Adrenal gland (tissue), 5 donors: Measurements from ENCODE around the gene THADA.

Experiments used
- POLR2A ChIP-seq, 2 donors: fragments of 450-650 bp; IDR thresholded peaks; one replicate each; pipeline ENCODE4 v1.6.1; 2017; ENCODE audit warnings: antibody characterized with exemption in 2 of 2, mild to moderate bottlenecking in 2 of 2, moderate library complexity in 1 of 2
- TF ChIP-seq, protein P1 (sequence below), 6 experiments: fragments of 450-650 bp in 4 of 6; fragments of 200-600 bp in 2 of 6; sonication (generic) in 1 of 6; IDR thresholded peaks; 1 replicate in 5 of 6; 2 replicates in 1 of 6; pipeline versions ENCODE4 v1.5.1 to v1.8.0; 2016 to 2021; ENCODE audit warnings: antibody characterized with exemption in 6 of 6, mild to moderate bottlenecking in 2 of 6, moderate library complexity in 1 of 6
- donor health status: DM: no; HTN: no; CAD: no.

DNA sequence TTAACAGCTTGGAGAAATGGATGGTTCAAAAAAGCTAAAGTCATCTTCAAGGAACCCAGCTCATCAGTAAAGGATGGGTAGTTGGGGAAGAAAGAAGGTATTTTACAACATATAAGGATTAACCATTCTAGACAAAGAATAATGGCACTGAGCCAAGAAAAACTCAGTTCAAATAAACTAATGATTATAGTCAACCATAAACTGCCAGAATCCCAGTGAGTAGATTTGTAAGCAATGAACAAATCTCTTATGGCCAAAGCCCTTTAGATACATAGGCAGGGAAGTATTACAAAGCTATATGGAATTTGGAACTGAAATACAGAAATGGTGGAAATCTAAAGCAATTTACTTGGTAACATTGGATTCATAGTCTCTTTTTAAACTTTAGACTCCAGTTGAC, 277.0 kb downstream of the THADA start:
- TF ChIP-seq, protein P1, sequence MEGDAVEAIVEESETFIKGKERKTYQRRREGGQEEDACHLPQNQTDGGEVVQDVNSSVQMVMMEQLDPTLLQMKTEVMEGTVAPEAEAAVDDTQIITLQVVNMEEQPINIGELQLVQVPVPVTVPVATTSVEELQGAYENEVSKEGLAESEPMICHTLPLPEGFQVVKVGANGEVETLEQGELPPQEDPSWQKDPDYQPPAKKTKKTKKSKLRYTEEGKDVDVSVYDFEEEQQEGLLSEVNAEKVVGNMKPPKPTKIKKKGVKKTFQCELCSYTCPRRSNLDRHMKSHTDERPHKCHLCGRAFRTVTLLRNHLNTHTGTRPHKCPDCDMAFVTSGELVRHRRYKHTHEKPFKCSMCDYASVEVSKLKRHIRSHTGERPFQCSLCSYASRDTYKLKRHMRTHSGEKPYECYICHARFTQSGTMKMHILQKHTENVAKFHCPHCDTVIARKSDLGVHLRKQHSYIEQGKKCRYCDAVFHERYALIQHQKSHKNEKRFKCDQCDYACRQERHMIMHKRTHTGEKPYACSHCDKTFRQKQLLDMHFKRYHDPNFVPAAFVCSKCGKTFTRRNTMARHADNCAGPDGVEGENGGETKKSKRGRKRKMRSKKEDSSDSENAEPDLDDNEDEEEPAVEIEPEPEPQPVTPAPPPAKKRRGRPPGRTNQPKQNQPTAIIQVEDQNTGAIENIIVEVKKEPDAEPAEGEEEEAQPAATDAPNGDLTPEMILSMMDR (IDR thresholded peaks at IDR 0.05): no peak
- no peak for TF ChIP-seq POLR2A (IDR thresholded peaks at IDR 0.05)
